ENCODE data around the gene MRNIP. TPM values are rescaled to one million over a fixed set of nuclear protein-coding genes. Genes with fewer than 3 reads are reported as not detected.
A peak's percentile ranks its signal among the peaks of the same experiment; 100 is the strongest.

MRNIP gene
- total RNA-seq, 1 experiment from 2014 or later, result 36.2 TPM

- no TSS peak for BruUV-seq (replicated peaks)
- Histone ChIP-seq H3K4me2 (ENCODE audit: low read length) (no peak overlapping the region), H3K79me2 (ENCODE audit: insufficient read depth, low read length) (peaks cover 19% of the 10 kb centered on the region; the same call in 1 of the 2 replicates), H3K27ac (ENCODE audit: low read depth, low read length) (peak overlapping the region; percentile 99; the same call in 1 of the 2 replicates), H3K9me2 (ENCODE audit: insufficient read depth) (no peaks in the 10 kb centered on the region), H2AFZ (ENCODE audit: low read depth, low read length, poor library complexity, severe bottlenecking) (no peak overlapping the region), H3K36me3 (ENCODE audit: control insufficient read depth in 1 of 2, insufficient read depth in 2 of 2, low read length in 2 of 2) (peaks cover 5 to 20% of the 10 kb centered on the region in 2 experiments; a peak in 1 of 4 replicates), H3K4me3 (replicated peaks in 1 of 2; ENCODE audit: low read depth in 1 of 2, low read length in 2 of 2) (no peak overlapping the region), H4K20me1 (ENCODE audit: insufficient read depth) (no peaks in the 10 kb centered on the region), H3K9me3 (ENCODE audit: control insufficient read depth in 1 of 2, insufficient read depth in 1 of 2, low read depth in 1 of 2, low read length in 2 of 2) (no peaks in the 10 kb centered on the region), H3K9ac (ENCODE audit: low read length) (no peak overlapping the region), H3K4me1 (ENCODE audit: control insufficient read depth in 1 of 2, insufficient read depth in 2 of 2, low read length in 2 of 2) (peaks cover 15 to 33% of the 10 kb centered on the region in 2 experiments; a peak in 3 of 4 replicates), H3K27me3 (ENCODE audit: insufficient read depth, low read length) (no peaks in the 10 kb centered on the region)
- ChIA-PET POLR2A (interaction anchor here (2.9 kb wide), 1 partner anchor 9 kb away, joined by 8 read pairs; the partner anchor contains the start of gene MGAT4B), RAD21 (ENCODE audit: low non-redundant PET in 1 of 2, low total read pairs in 2 of 2, uncharacterized antibody in 2 of 2, unreplicated experiment in 2 of 2) (no interaction called here), CTCF (no interaction called here)
- TF ChIP-seq ZBTB33 (IDR thresholded peaks at IDR 0.05; ENCODE audit: extremely low read depth, insufficient replicate concordance, low read length) (no peak), REST (IDR thresholded peaks at IDR 0.05; ENCODE audit: low read depth) (no peak), SIN3A (IDR thresholded peaks at IDR 0.05; ENCODE audit: low read depth) (no peak), EZH2phosphoT487 (IDR thresholded peaks at IDR 0.05; ENCODE audit: borderline replicate concordance) (no peak), YY1 (IDR thresholded peaks at IDR 0.05; ENCODE audit: extremely low read depth, insufficient replicate concordance, low read depth, low read length) (no peak), ZFX (IDR thresholded peaks at IDR 0.05) (no peak), FOSL1 (IDR thresholded peaks at IDR 0.05; ENCODE audit: low read depth) (no peak), SRF (IDR thresholded peaks at IDR 0.05; ENCODE audit: low read depth) (no peak), RAD21 (IDR thresholded peaks at IDR 0.05; ENCODE audit: low read depth) (no peak), POLR2A (IDR thresholded peaks at IDR 0.05; ENCODE audit: borderline replicate concordance, extremely low read depth, insufficient read depth, insufficient read length) (no peak), JUND (IDR thresholded peaks at IDR 0.05) (no peak), CEBPB (IDR thresholded peaks at IDR 0.05; ENCODE audit: low read depth) (no peak), MAX (IDR thresholded peaks at IDR 0.05) (no peak), ZNF274 (IDR thresholded peaks at IDR 0.05; ENCODE audit: low read depth, low read length) (no peak), ELF1 (IDR thresholded peaks at IDR 0.05; ENCODE audit: borderline replicate concordance, low read depth) (no peak), SP1 (IDR thresholded peaks at IDR 0.05; ENCODE audit: low read depth) (no peak), CTCF (IDR thresholded peaks at IDR 0.05 in 2 of 3, conservative IDR thresholded peaks at IDR 0.05 in 1 of 3; ENCODE audit: borderline replicate concordance in 1 of 3, insufficient read depth in 1 of 3, low read depth in 2 of 3, low read length in 2 of 3) (no peak), CBX3 (IDR thresholded peaks at IDR 0.05; ENCODE audit: low read depth) (no peak), EZH2 (IDR thresholded peaks at IDR 0.05) (no peak)
- intact Hi-C loops (cut with micrococcal nuclease), result loop anchor here (2.0 kb wide), 1 partner anchor 65 kb away; the partner anchor contains the start of gene MAML1
- no peak for ATAC-seq
- no peak for DNase-seq (ENCODE audit: low read depth, low spot score)
These were observed 60.9 kb downstream of the MRNIP start for GRCh38 chr5:179797741-179798140.
